Ishikawa (cell line): Measurements from ENCODE around the gene CCDC27.

ENCODE experiments used
- CEBPB ChIP-seq: IDR thresholded peaks from 2 replicates; pipeline ENCODE4 v1.6.1; 2012
- CREB1 ChIP-seq: IDR thresholded peaks from 2 replicates; pipeline ENCODE4 v1.6.1; 2012; ENCODE audit warnings: low read depth
- EP300 ChIP-seq: IDR thresholded peaks from 2 replicates; pipeline ENCODE4 v1.6.1; 2012; ENCODE audit warnings: borderline replicate concordance
- TAF1 ChIP-seq: IDR thresholded peaks from 2 replicates; pipeline ENCODE4 v1.6.1; 2012; ENCODE audit warnings: low read depth, mild to moderate bottlenecking
- TCF12 ChIP-seq: IDR thresholded peaks from 2 replicates; pipeline ENCODE4 v1.6.1; 2012; ENCODE audit warnings: low read depth
- TEAD4 ChIP-seq: IDR thresholded peaks from 2 replicates; pipeline ENCODE4 v1.6.1; 2012

DNA sequence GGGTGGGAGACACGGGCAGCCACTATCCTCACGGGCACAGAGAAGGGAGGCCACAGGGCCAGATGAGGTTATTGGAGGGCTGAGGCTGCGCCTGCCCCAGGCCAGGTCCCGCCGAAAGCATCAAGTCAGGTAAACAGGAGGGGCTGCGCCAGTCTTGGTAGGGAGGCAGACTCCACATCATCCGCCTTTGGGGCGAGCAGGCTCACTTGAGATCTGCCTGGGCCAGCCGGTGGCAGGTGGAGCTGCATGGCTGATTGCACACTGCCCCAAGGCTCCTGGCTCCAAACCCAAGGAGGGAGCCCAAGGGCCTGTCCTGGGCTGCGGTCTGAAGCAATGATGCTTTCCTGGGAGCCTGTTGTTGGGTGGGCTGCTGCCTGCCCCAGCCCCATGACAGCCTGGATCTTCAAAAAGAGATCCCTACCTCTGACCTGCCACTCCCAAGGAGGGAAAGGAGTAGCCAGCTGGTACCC, 24.9 kb downstream of the CCDC27 start:
- TF ChIP-seq TEAD4 (no peak), TCF12 (no peak), EP300 (no peak), CEBPB (no peak), TAF1 (no peak), CREB1 (no peak)
